ENCODE measurements around the gene NIPAL4. TPM values are rescaled to one million over a fixed set of nuclear protein-coding genes. Genes with fewer than 3 reads are reported as not detected.
A peak's percentile ranks its signal among the peaks of the same experiment; 100 is the strongest.

Gene NIPAL4
- total RNA-seq, 1 donor from 2014 or later = 49.8 TPM

- no peak for DNase-seq (ENCODE audit: low spot score)
Measured at GRCh38 chr5:157485340-157485739, 25.3 kb downstream of the NIPAL4 start.

DNA sequence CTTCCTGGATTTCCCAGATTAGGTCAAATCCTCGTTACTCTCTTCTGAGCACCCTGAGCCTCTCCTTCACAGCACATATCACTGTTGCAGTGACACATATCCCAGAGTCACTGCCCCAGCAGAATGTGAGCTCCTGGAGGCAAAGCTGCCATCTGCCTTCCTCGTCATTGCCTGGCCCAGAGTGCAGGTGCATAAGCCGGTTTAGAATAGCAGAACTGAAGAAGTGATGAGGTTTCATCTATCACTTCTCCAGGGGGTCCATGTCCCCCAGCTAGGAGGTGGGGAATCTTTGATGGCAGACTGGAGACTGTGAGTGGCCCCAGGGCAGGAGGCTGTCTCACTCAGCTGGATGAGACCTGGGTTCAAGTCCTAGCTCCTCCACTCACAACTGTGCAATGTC, 25.8 kb downstream of the NIPAL4 start:
- no peak for DNase-seq (ENCODE audit: low spot score)

GRCh38 chr5:157486221-157486681, 26.2 kb downstream of the NIPAL4 start:
- DNase-seq (ENCODE audit: low spot score) = no peak

GRCh38 chr5:157486861-157487260, 26.8 kb downstream of the NIPAL4 start:
- DNase-seq (ENCODE audit: low spot score) = no peak

DNA sequence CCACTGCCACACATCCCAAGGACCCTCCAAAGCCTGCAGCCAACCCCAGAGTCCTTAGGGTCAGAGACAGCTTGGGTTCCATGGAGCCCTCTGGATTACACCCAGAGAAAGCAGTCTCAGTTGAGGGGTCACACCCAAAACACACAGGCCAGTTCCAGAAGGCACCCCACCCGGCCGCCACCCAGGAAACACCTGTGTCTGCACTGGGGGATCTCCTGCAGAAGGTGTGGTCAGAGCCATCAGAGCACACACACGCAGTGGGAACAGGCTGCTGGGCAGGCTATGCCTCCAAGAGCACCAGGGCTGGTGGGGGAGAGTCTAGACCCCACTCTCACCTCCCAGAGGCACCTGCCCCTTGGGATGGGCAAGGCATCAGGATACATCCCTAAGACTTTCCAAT, 27.3 kb downstream of the NIPAL4 start:
- DNase-seq (ENCODE audit: low spot score) = no peak

DNA sequence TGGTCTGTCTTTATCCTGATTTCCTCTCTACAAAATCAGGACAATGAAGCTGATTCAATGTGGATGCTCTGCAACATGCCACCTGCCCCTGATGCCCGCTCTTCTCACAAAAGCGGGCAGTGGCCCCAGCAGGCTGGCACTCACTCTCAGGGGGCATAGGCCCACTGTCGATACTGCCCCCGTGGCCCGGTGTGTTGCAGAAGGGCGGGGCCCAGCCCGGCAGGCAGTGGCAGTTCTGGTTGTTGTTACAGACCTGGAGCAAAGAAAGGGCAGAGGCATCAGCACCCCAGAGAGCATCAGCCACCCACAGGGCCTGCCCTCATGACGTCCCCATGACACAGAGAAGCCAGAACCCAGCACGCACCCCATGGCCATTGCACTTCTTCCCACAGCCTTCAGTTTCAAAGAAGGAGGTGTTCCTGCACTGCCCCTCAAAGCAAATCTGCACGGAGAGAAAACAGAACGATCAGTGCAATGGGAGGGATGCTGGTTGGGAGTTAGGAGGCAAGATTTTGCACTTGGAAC, 31.5 kb downstream of the NIPAL4 start:
- DNase-seq (ENCODE audit: low spot score) = no peak

DNA sequence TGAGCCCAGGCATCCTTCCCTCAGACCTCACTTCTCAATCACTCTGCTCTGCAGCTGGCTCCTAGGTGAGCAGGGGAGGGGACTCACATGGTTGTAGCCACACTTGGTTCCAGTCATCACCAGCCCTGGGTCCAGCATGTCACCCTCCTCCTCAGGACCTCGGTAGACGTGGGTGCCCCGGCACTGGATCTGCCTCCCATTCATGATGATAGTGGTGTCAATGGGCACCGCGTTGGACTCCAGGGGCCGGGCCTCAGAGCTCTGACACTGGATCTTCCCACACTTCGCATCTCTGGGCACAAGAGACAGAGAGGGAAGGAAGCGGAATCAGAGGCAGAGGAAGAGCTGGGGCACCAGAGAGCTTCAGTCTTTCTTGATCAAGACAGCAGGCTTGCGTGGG, 32.9 kb downstream of the NIPAL4 start:
- DNase-seq (ENCODE audit: low spot score) = no peak

- no peak for DNase-seq (ENCODE audit: low spot score)
Measured at GRCh38 chr5:157494178-157494832, 34.3 kb downstream of the NIPAL4 start.

GRCh38 chr5:157496864-157497263, 36.9 kb downstream of the NIPAL4 start:
- DNase-seq (ENCODE audit: low spot score) = no peak

DNA sequence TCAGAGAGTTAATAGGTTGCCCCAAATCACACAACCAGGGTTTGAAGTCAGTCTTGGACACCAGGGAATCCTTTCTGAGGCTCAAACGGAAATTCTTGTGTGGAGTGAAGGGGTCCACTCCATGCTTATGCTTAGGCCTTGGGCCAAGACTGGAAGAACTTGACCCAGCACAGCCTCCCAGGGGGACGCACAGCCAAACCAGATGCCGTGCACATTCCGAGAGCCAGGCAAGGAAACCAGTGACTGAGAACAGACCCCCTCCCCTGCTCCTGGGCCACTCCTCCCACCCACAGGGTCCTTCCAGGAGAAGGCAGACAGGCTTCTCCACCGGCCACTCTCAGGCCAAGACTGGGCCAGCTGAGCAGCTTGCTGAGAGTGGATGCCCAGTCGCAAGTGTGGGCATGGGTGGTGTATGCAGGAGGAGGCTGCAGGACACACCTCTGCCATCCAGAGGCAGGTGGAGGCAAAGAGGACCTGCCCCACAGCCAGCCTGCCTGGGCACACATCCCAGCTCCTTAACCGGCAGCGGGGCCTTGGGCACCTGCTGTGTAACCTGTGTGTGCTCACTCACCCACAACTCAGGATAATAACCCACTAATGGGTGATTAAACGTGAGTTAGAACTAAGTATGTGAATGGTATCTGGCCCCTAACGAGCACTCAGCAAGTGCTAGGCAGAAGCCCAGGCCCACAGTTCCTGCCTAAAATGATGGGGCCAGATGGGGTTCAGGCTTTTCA, 38.0 kb downstream of the NIPAL4 start:
- DNase-seq (ENCODE audit: low spot score) = no peak

DNA sequence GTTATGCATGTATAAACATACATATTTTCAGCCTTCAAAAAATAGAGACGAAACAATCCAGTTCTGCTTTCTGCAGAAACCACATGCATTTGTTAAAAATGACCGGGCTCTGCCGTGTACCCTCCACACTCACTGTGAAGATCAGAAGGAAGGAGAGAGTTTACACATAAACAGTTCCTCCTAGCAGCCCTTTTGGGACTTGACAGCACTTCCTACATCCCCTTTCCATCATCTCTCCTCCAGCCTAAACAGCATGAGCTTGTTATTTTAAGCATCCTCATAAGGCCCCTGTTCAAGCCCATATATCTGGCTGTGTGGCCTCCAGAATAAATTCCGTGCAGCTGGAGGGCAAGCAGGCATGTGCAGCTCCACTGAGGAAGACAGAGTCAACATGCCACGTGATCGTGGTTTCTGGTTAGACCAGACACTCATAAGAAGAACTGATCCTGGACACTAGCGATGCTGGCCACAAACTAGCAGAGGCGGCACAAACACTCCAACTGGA, 42.2 kb downstream of the NIPAL4 start:
- no peak for DNase-seq (ENCODE audit: low spot score)

- DNase-seq (ENCODE audit: low spot score) = no peak
Measured at GRCh38 chr5:157504053-157504452, 44.0 kb downstream of the NIPAL4 start.

GRCh38 chr5:157505496-157505895, 45.5 kb downstream of the NIPAL4 start:
- DNase-seq (ENCODE audit: low spot score) = no peak

GRCh38 chr5:157506066-157506590, 46.1 kb downstream of the NIPAL4 start:
- DNase-seq (ENCODE audit: low spot score) = no peak

DNA sequence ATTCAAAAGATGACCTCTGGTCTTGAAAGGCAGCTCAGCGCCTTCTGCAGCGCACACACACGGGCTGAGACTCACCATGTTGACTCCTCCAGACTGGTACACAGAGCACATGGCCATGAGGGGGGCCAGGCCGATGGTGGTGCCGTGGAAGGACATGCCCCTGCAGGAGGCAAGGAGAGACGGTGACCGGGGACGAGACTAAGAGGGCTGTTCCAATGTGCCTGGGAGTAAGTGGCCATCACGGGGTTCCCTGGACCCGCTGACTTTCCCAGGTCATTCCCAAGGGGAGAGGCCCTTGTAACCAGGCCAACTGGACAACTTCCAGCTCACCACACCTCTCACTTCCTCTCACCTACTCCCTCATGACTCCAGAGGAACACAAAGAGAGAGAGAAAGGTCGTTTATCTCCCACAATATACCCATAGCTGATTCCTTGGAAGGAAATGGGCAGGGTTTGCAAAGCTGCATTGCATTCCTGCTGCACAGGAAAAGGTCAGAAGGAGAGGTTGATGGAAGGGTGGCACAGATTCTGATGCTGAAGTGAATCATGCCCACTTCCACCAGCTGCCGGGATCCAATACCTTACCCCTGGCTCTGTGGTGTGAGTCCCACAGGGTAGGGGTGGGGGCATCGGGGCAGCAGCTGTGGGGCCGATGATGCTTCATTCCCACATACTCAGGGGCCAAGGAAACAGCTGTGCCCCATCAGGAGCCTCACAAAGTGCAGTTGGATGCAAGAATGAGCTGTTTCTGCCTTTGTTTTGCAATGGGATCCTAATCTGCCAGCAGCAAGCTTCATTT, 47.2 kb downstream of the NIPAL4 start:
- no peak for DNase-seq (ENCODE audit: low spot score)

DNA sequence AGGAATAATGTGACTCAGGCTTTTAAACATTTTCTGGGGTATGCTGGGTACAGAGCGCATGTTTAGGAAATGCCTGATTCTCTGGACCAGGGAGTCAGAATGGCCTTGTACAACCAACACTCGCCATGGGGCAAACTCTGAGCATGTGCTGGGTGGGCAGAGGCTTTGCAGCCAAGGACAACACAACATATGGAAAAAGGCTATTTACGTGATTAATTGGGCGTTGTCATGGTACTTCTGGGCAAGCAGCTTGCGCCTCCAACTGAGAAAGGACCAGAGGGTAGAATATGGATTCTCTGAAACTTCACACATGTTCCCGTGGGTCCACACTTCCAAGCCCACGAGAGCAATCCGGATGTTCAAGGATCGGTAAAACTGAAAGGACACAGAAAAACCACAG, 49.1 kb downstream of the NIPAL4 start:
- DNase-seq (ENCODE audit: low spot score) = no peak

DNA sequence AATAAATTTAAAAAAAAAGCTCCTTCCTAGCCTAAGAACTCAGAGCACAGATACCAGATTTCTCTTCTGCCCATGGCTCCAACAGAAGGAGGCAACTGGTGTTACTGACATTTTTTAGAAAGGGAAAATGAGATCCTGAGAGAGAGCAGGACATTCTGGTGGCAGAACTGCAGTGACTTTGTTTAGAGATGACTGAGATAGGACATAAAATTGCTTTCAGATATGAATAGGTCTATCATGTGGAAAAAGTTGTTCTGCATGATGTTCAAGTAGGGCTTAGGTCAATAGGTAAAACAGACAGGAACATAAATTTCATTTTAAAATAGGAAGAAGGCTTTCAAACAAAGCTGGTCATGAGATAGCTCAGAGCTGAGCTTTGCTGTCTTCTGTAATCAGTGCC, 49.6 kb downstream of the NIPAL4 start:
- no peak for DNase-seq (ENCODE audit: low spot score)

DNA sequence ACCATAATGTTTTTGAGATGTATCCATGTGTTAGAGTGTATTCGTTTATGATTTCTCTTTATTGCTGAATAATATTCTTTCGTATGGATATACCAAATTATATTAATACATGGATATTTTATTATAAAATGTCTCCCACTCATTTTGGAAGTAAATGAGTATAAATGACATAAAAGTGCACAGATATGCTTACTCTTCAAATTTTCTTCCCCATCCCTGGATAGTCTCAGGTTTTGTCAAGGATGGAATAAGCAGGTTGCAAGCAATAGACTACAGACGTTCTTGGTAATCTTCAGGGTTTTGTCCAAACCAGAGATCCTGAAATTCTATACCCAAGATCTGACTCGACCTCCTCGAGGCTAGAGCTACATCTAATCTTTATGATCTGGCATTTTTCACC, 50.7 kb downstream of the NIPAL4 start:
- no peak for DNase-seq (ENCODE audit: low spot score)

GRCh38 chr5:157511651-157512644, 51.9 kb downstream of the NIPAL4 start:
- DNase-seq (ENCODE audit: low spot score) = peak; percentile 92

DNA sequence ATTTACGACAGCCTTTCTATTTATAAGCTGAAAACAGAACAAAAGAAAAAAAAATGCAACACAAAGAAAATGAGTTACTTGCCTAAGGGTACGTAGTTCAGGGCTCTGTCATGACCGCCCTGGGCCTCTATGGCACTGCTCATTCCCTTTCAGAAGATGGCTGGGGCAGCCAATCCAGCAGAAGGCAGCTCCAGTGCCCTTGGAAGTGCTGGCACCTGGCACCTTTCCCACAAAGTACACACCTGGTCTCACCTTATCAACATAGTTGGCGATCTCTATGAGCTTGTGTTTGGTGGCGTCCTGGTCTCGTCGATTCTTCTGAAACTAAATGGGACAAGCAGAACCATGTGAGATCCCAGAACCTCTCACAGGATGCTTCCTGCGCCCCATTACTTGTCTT, 53.2 kb downstream of the NIPAL4 start:
- DNase-seq (ENCODE audit: low spot score) = no peak

DNA sequence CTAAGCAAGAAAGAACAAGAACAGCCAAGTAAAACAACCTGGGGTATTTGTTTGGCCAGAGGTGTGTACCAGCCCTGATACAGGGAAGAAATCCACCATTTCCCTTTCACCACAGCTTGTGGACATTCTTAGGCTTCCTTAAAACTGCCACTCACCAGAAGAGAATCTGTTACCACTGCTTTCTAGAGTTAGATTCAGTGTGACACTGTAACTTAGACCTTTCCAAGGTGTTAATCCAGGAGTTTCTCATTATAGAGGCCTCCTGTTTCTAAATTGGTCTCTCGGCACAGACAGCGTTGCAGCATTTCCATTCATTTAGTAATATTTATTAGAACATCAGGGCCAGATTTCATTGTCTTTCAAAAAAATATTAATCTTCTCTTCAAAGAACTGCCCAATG, 55.0 kb downstream of the NIPAL4 start:
- DNase-seq (ENCODE audit: low spot score) = no peak

Measured in ureter (tissue), 1 donor.